Skeletal muscle cell (primary cell): ENCODE results near the gene EPB41L3.

Experiments used
- DNase-seq: peaks from one replicate; pipeline ENCODE4 v3.0.0-alpha.2; 2010; ENCODE audit warnings: low read depth
- H3K4me3 ChIP-seq: 2 replicates; pipeline ENCODE4 v1.5.1; 2011; ENCODE audit warnings: low read depth, mild to moderate bottlenecking, control low read depth, low read length, moderate library complexity

Gene EPB41L3

GRCh38 chr18:5369513-5369912 is 174.3 kb downstream of the EPB41L3 start:
- H3K4me3 ChIP-seq: no peak overlapping the region
- DNase-seq: no peak

GRCh38 chr18:5365443-5365842 is 178.4 kb downstream of the EPB41L3 start:
- DNase-seq: no peak
- H3K4me3 ChIP-seq: no peak overlapping the region

GRCh38 chr18:5350636-5351035 is 193.2 kb downstream of the EPB41L3 start:
- no peak overlapping the region for H3K4me3 ChIP-seq
- DNase-seq: no peak
